IPS DF 4.7 (cell line): ENCODE results near the gene RNFT1.
"Not testable (repeated sequence)": the region's sequence is repeated elsewhere in the genome, so short reads cannot be mapped to it uniquely, and the experiment has no call there.

Source experiments
- DNase-seq: peaks from one replicate; pipeline ENCODE4 v3.0.0-alpha.2; 2013; ENCODE audit warnings: low spot score; ENCODE audit errors: extremely low read depth

RNFT1 gene

DNA sequence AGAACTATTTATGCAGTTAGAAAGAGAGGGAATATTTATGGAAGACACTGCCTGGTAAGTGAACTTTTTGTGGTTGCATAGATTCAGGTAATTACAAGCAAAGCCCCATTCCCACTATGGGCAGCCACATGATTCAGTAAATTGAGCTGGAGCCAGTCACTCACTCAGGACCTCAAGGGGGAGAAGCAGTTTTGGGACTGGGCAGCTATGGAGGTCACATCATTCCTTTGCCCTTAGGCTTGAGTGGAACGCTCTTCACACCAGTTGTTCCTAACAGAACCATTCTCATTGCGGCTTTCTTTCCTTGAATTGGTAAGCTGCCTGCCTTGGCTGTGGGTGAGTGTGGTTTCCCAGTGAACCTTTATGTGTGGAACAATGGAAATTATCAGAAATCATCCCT, 34.4 kb downstream of the RNFT1 start:
- not testable (repeated sequence) for DNase-seq

DNA sequence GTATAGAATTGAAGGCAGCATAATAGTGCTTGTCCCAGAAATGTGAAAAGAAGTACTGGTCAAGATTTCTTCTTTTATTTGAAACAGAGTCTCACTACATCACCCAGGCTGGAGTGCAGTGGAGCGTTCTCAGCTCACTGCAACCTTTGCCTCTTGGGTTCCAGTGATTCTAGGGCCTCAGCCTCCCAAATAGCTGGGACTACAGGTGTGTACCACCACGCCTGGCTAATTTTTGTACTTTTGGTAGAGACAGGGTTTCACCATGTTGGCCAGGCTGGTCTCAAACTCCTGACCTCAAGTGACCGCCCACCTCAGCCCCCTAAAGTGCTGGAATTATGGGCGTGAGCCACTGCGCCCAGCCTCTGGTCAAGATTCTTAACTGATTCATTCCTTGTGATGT, 43.9 kb downstream of the RNFT1 start:
- DNase-seq, result not testable (repeated sequence)

DNA sequence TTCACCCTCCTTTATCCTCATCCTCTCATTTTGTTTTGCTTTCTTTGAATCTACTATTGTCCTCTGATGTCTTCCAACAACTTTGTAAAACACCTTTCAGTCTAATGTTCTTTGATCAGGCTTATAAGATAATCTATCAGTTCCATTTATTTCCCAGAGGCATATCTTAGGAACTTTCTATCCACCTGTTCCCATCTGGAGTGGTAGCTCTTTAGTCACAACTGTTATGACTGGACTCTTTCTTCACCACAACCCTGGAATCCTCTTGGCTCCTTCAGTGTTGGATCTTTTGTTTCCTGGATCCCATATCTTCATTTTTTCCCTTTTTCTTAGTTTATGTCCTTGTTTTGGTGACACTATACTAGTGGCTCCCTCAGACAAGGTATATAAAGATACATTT, 48.1 kb downstream of the RNFT1 start:
- DNase-seq, result no peak

DNA sequence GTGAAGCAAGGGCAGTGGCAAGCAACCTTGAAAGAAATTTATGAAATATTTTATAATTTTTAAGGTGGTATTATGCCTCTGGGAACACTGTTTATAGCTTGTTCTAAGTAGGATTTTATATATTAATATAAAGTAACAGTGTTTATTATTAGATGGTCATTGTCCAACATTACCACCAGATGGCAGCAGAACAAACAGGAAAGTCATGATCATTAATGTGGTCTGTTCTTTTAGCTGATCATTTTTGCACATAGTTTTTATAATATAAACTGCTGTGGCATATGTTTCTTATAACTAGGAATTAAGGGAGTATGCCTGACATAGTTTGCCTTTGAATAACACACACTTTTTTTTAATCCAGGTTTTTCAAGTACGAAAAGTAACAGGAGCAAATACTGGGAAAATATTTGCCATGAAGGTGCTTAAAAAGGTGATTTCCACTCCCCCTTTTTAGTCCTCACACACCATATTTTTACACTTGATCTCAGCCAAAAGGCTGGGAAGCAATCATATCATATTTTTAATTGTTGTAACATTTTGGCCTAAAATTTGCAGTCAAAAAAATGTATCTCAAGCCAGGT, 50.2 kb downstream of the RNFT1 start:
- DNase-seq, result no peak

DNA sequence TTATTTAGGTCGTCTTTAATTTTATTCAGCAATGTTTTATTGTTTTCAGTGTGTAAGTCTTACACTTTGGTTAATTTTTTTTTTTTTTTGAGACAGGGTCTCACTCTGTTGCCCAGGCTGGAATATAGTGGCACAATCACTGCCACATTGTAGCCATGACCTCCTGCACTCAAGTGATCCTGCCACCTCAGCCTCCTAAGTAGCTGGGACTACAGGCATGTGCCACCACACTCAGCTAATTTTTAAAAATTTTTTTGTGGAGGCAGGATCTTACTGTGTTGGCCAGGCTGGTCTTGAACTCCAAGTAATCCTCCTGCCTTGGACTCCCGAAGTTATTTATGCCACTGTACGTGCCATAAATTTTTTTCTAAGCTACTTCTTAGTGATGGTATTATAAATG, 57.1 kb downstream of the RNFT1 start:
- no peak for DNase-seq

DNA sequence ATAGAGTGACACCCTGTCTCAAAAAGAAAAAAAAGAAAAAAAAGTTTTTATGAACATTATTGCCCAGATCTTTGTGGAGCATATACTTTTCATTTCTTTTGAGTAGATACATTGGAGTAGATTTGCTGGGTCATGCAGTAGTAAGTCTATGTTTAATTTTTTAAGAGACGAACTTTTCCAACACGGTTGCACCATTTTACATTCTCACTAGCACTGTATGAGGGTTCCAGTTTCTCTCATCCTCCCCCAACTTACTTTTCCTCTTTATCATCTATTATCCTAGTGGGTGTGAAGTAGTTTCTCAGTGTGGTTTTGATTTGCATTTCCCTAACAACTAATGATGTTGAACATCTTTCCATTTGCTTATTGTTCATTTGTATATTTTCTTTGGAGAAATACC, 61.1 kb downstream of the RNFT1 start:
- no peak for DNase-seq
